HG03460 (cell line): Measurements from ENCODE around the gene TELO2.

Experiments
- ATAC-seq: cut with Tn5 transposase; IDR thresholded peaks from one replicate; pipeline ENCODE4 v1.9.1; 2021; ENCODE audit not compliant: unreplicated experiment

Gene TELO2

GRCh38 chr16:1550069-1550468 lies 56.9 kb downstream of the TELO2 start:
- ATAC-seq: no peak

GRCh38 chr16:1550696-1551095 lies 57.5 kb downstream of the TELO2 start:
- ATAC-seq: no peak

- no peak for ATAC-seq
These were observed 58.0 kb downstream of the TELO2 start for GRCh38 chr16:1551166-1551565.

- ATAC-seq: no peak
These were observed 59.0 kb downstream of the TELO2 start for GRCh38 chr16:1552129-1552528.

- no peak for ATAC-seq
These were observed 61.0 kb downstream of the TELO2 start for GRCh38 chr16:1553946-1554825.

GRCh38 chr16:1554826-1555445 lies 61.8 kb downstream of the TELO2 start:
- ATAC-seq: no peak

- ATAC-seq: no peak
These were observed 63.1 kb downstream of the TELO2 start for GRCh38 chr16:1556254-1556653.

- no peak for ATAC-seq
These were observed 63.9 kb downstream of the TELO2 start for GRCh38 chr16:1557074-1557473.

- ATAC-seq: no peak
These were observed 64.4 kb downstream of the TELO2 start for GRCh38 chr16:1557576-1557975.

GRCh38 chr16:1559446-1559975 lies 66.4 kb downstream of the TELO2 start:
- ATAC-seq: no peak
